ENCODE data around the gene APMAP. TPM values are rescaled to one million over a fixed set of nuclear protein-coding genes. Genes with fewer than 3 reads are reported as not detected.

Gene APMAP
- total and polyA plus RNA-seq, 3 donors from 2014 or later = 92.3 to 135 (median 105) TPM

GRCh38 chr20:24952376-24953208 is 40.0 kb downstream of the APMAP start:
- no peak overlapping the region for H3K4me3 ChIP-seq
- DNase-seq = no peak
- H3K4me1 ChIP-seq = no peaks in the 10 kb centered on the region
- WGBS, 2 donors = 72 to 82% methylated on average over 3 to 12 of the region's 12 CpGs
- H3K9me3 ChIP-seq = no peaks in the 10 kb centered on the region
- intact Hi-C loops (cut with DNase I; ENCODE audit: low total_unique reads) = no loop called here
- TF ChIP-seq POLR2A (IDR thresholded peaks at IDR 0.05) (no peak), CTCF (IDR thresholded peaks at IDR 0.05) (no peak)
- H3K27ac ChIP-seq = no peak overlapping the region
- H3K27me3 ChIP-seq = no peaks in the 10 kb centered on the region
- no peaks in the 10 kb centered on the region for H3K36me3 ChIP-seq (ENCODE audit: low read depth, missing control alignments)

- intact Hi-C loops (cut with DNase I; ENCODE audit: low total_unique reads) = no loop called here
- no peaks in the 10 kb centered on the region for H3K4me1 ChIP-seq
- no peaks in the 10 kb centered on the region for H3K9me3 ChIP-seq
- H3K36me3 ChIP-seq (ENCODE audit: low read depth, missing control alignments) = no peaks in the 10 kb centered on the region
- DNase-seq = no peak
- H3K27me3 ChIP-seq = no peaks in the 10 kb centered on the region
- no peak for TF ChIP-seq POLR2A (IDR thresholded peaks at IDR 0.05)
- no peak for TF ChIP-seq CTCF (IDR thresholded peaks at IDR 0.05)
- no peak overlapping the region for H3K27ac ChIP-seq
- no peak overlapping the region for H3K4me3 ChIP-seq
- WGBS, 2 donors = 43 to 50% methylated on average over 5 to 11 of the region's 11 CpGs
Measured at GRCh38 chr20:24951536-24952083, 40.9 kb downstream of the APMAP start.

GRCh38 chr20:24950836-24951525 is 41.6 kb downstream of the APMAP start:
- no peak for DNase-seq
- Histone ChIP-seq H3K4me1 (no peaks in the 10 kb centered on the region), H3K27ac (no peak overlapping the region), H3K4me3 (no peak overlapping the region), H3K9me3 (no peaks in the 10 kb centered on the region), H3K27me3 (no peaks in the 10 kb centered on the region), H3K36me3 (ENCODE audit: low read depth, missing control alignments) (no peaks in the 10 kb centered on the region)
- WGBS, 2 donors = 66 to 83% methylated on average over 10 to 16 of the region's 16 CpGs
- intact Hi-C loops (cut with DNase I; ENCODE audit: low total_unique reads) = no loop called here
- TF ChIP-seq CTCF (IDR thresholded peaks at IDR 0.05) (no peak), POLR2A (IDR thresholded peaks at IDR 0.05) (no peak)

- intact Hi-C loops (cut with DNase I; ENCODE audit: low total_unique reads) = no loop called here
- DNase-seq = no peak
- Histone ChIP-seq H3K27me3 (no peaks in the 10 kb centered on the region), H3K4me3 (no peak overlapping the region), H3K9me3 (no peaks in the 10 kb centered on the region), H3K36me3 (ENCODE audit: low read depth, missing control alignments) (no peaks in the 10 kb centered on the region), H3K27ac (no peak overlapping the region), H3K4me1 (no peaks in the 10 kb centered on the region)
- 65 to 78% methylated on average over 8 to 12 of the region's 12 CpGs for WGBS, 2 donors
- TF ChIP-seq CTCF (IDR thresholded peaks at IDR 0.05) = no peak
- TF ChIP-seq POLR2A (IDR thresholded peaks at IDR 0.05) = no peak
Measured at GRCh38 chr20:24950128-24950835, 42.3 kb downstream of the APMAP start.

Measured in testis (tissue), 3 donors.